Ovary (tissue), 9 donors: ENCODE results near the gene CTIF. TPM values are rescaled to one million over a fixed set of nuclear protein-coding genes. Genes with fewer than 3 reads are reported as not detected.
A peak's percentile ranks its signal among the peaks of the same experiment; 100 is the strongest.

Experiments used
- DNase-seq, 5 donors: peaks; one replicate each; pipeline ENCODE4 v3.0.0-alpha.2; 2019 to 2020
- H3K27ac ChIP-seq, 2 donors: fragments of 200-600 bp; one replicate each; pipeline versions ENCODE4 v1.5.1 to v1.8.0; 2019 to 2022
- H3K27me3 ChIP-seq: fragments of 200-600 bp; one replicate; pipeline ENCODE4 v1.8.0; 2022
- H3K36me3 ChIP-seq: fragments of 200-600 bp; sonication (generic); one replicate; pipeline ENCODE4 v1.5.1; 2019
- H3K4me1 ChIP-seq: one replicate; pipeline ENCODE4 v1.8.1; 2013; ENCODE audit warnings: mild to moderate bottlenecking, moderate library complexity; ENCODE audit not compliant: insufficient read depth
- H3K4me3 ChIP-seq: fragments of 200-600 bp; sonication (generic); one replicate; pipeline ENCODE4 v1.5.1; 2017
- H3K9me3 ChIP-seq, 2 donors: fragments of 200-600 bp in 1 of 2; sonication (generic) in 1 of 2; one replicate each; pipeline versions ENCODE4 v1.5.1 to v1.8.1; 2013 to 2019; ENCODE audit warnings: mild to moderate bottlenecking in 1 of 2, moderate library complexity in 1 of 2
- CTCF ChIP-seq, 3 donors: fragments of 450-650 bp in 2 of 3; fragments of 200-600 bp in 1 of 3; IDR thresholded peaks; one replicate each; pipeline versions ENCODE4 v1.5.1 to v1.8.0; 2016 to 2022; ENCODE audit warnings: antibody characterized with exemption in 3 of 3, mild to moderate bottlenecking in 1 of 3
- EP300 ChIP-seq: sonication (generic); formaldehyde crosslinking; IDR thresholded peaks from one replicate; pipeline ENCODE4 v1.6.1; 2017; ENCODE audit warnings: antibody characterized with exemption
- POLR2A ChIP-seq: fragments of 450-650 bp; IDR thresholded peaks from one replicate; pipeline ENCODE4 v1.6.1; 2017; ENCODE audit warnings: antibody characterized with exemption, mild to moderate bottlenecking, moderate library complexity
- WGBS, 3 donors: extraction: QIAGEN DNeasy Blood & Tissue Kit in 1 of 3; methylation state at CpG; one replicate each; pipeline versions ENCODE4 v1.1.5 to v1.1.7; 2013 to 2017; 5-methylcytosine and 5-hydroxymethylcytosine counted together
- intact Hi-C, 4 donors: fragments of 100-400 bp; cut with DNase I; formaldehyde crosslinking; loops; one replicate each; pipeline versions ENCODE4 v1.11.0 to v1.15.1; 2022 to 2023
- polyA plus RNA-seq, 2 donors: library from polyadenylated mRNA; stranded (reverse); fragments of 200-250 nt in 1 of 2; fragments of 350-450 nt in 1 of 2; fragmentation: Illumina TruSeq in 1 of 2; extraction: RNeasy Lipid Tissue Mini Kit (QIAGEN cat#74804) in 1 of 2; gene quantifications; one replicate each; pipeline ENCODE4 v1.2.3, GENCODE V29; 2013 to 2014
- total RNA-seq, 7 donors: library from RNA; depleted of rRNA in 2 of 7; stranded (reverse); fragments of >200 nt in 2 of 7; fragmentation: NEBNext Ultra II Directional in 3 of 7; extraction: Animal tissue kit (Norgen Biotek cat#: 25700) in 3 of 7; gene quantifications; one replicate each; pipeline versions ENCODE4 v1.1.0 to v1.2.4, GENCODE V29; 2016 to 2023
- donor health status: DM: no; HTN: no; CAD: no; lungs with moderate emphysema.
- donor health status: DM: no; HTN: no; CAD: no.
- donor health status: Bipolar disorder and iron deficiency.
- donor health status: DM: yes; HTN: yes; CAD: no.
- donor health status: DM: no; HTN: no; CAD: no.
- donor health status: DM: yes; HTN: yes; CAD: no.

CTIF gene
- total and polyA plus RNA-seq, 9 donors, result 18.5 to 94.1 (median 75.2) TPM

- no peaks in the 10 kb centered on the region for H3K9me3 ChIP-seq
- H3K27me3 ChIP-seq, result no peaks in the 10 kb centered on the region
- TF ChIP-seq EP300, result no peak
- TF ChIP-seq CTCF (IDR thresholded peaks at IDR 0.05), result no peak
- TF ChIP-seq POLR2A, result no peak
- intact Hi-C loops, result no loop called here
- peaks cover 9% of the 10 kb centered on the region for H3K4me1 ChIP-seq
- peak in 1 of 5 donors; percentile 28 for DNase-seq
- no peak overlapping the region for H3K27ac ChIP-seq
- 95 to 97% (median 96%) methylated on average over 13 of the region's 13 CpGs for WGBS, 3 donors
- no peak overlapping the region for H3K4me3 ChIP-seq
- H3K36me3 ChIP-seq, result no peaks in the 10 kb centered on the region
Measured at GRCh38 chr18:48836806-48837615, 298.2 kb downstream of the CTIF start.

- 86 to 100% (median 94%) methylated on average over 3 of the region's 3 CpGs for WGBS, 3 donors
- no peak overlapping the region for H3K27ac ChIP-seq
- peak in 1 of 5 donors; percentile 10 for DNase-seq
- no peak overlapping the region for H3K4me3 ChIP-seq
- no peaks in the 10 kb centered on the region for H3K9me3 ChIP-seq
- no peaks in the 10 kb centered on the region for H3K27me3 ChIP-seq
- TF ChIP-seq POLR2A (no peak), CTCF (IDR thresholded peaks at IDR 0.05) (no peak), EP300 (no peak)
- H3K36me3 ChIP-seq, result no peaks in the 10 kb centered on the region
- intact Hi-C loops, result no loop called here
- peaks cover 12% of the 10 kb centered on the region for H3K4me1 ChIP-seq
Measured at GRCh38 chr18:48837676-48838075, 298.8 kb downstream of the CTIF start.

- Histone ChIP-seq H3K36me3 (no peaks in the 10 kb centered on the region), H3K9me3 (no peaks in the 10 kb centered on the region), H3K27me3 (no peaks in the 10 kb centered on the region), H3K4me1 (peaks cover 11% of the 10 kb centered on the region), H3K27ac (no peak overlapping the region), H3K4me3 (no peak overlapping the region)
- peak in 1 of 5 donors; percentile 7 for DNase-seq
- 93 to 97% (median 96%) methylated on average over 12 of the region's 12 CpGs for WGBS, 3 donors
- no peak for TF ChIP-seq EP300
- intact Hi-C loops, result no loop called here
Measured at GRCh38 chr18:48838166-48838775, 299.4 kb downstream of the CTIF start.

GRCh38 chr18:48838921-48839818 lies 300.3 kb downstream of the CTIF start:
- Histone ChIP-seq H3K36me3 (no peaks in the 10 kb centered on the region), H3K27me3 (no peaks in the 10 kb centered on the region), H3K9me3 (no peaks in the 10 kb centered on the region), H3K4me3 (no peak overlapping the region), H3K27ac (no peak overlapping the region), H3K4me1 (peaks cover 11% of the 10 kb centered on the region)
- DNase-seq, result peak in 2 of 5 donors; percentile 7 to 21
- 70 to 77% (median 72%) methylated on average over 10 of the region's 10 CpGs for WGBS, 3 donors
- intact Hi-C loops, result no loop called here
- no peak for TF ChIP-seq POLR2A
- no peak for TF ChIP-seq CTCF (IDR thresholded peaks at IDR 0.05)
- TF ChIP-seq EP300, result no peak
